Activated CD8-positive, alpha-beta memory T cell treated with anti-CD3 and anti-CD28 coated beads for 4 hours (primary cell): Measurements from ENCODE around the gene DOK7.

Source experiments
- DNase-seq, 2 donors: peaks; one replicate each; pipeline ENCODE4 v3.0.0-alpha.2; 2020; ENCODE audit warnings: low read depth in 2 of 2

The DOK7 gene

GRCh38 chr4:3463556-3464348, 646 bp downstream of the DOK7 start:
- no peak for DNase-seq

GRCh38 chr4:3464349-3464905, 1.3 kb downstream of the DOK7 start:
- no peak for DNase-seq

DNA sequence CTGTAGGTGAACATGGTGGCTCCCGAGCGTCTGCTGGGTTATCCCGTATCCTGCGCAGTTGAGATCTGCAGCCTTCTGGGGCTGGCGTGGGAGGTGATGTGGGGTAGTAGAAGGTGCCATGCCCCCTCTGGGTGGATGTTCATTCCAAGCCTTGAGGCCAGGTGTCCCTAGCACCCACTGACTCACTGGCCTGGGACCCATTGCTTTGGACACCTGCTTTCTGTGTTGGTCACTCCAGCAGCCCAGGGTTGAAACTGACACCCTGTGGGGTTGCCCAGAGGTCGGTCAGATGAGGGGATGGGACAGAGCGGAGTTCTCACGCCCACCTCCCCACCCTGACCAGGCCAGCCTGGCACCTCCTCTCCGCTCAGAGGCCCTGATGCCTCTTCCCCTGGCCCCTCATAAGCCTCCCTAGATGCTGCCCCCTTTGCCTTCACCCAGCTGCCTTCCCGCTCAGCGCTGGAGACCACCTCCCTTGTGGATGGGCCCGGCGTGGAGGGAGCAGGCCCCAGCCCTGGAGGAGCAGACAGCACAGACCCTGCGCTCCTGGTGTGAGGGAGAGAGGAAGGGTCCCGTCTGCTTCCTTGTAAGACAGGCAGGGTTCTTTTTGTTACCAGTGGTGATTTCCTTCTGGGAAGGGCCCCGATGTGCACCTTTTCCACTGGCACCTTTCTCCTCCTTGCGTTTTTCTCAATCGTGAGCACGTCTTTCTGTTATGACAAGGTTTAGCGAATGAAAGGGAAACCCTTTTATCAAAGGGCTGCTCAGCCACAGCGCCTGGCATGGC, 2.0 kb downstream of the DOK7 start:
- DNase-seq: no peak

GRCh38 chr4:3465698-3466671, 2.9 kb downstream of the DOK7 start:
- DNase-seq: no peak

GRCh38 chr4:3466691-3467600, 3.8 kb downstream of the DOK7 start:
- no peak for DNase-seq

DNA sequence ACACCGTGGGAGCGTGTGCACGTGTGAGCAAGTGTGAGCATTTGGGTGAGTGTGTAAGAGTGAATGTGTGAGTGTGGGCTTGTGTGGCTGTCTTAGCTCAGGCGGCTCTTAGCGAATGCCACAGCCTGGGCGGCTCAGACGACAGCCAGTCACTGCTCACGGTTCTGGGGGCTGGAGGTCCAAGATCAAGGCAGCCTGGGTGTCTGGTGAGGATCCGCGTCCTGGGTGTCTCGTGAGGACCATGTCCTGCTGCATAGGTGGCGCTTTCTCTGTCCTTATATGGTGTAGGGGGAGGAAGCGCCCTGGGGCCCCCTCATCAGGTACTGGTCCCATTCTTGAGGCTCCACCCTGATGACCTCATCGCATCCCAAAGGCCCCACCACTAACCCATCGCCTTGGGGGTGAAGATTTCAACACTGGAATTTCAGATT, 4.5 kb downstream of the DOK7 start:
- DNase-seq: no peak

- DNase-seq: no peak
These were observed 5.0 kb downstream of the DOK7 start for GRCh38 chr4:3468154-3468553.

DNA sequence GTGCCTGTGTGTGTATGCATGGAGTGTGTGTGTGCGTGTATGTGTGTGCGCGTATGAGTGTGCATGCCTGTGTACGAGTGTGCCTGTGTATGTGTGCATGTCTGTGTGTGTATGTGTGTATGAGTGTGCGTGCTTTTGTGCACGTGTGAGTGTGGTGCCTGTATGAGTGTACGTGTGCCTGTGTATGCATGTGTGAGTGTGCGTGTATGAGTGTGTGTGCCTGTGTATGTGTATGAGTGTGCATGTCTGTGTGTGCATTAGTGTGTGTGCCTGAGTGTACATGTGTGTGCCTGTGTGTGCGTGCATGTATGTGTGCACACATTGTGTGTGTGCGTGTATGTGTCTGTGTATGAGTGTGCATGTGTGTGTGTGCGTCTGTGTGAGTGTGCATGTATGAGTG, 5.7 kb downstream of the DOK7 start:
- DNase-seq: no peak

GRCh38 chr4:3469386-3470243, 6.5 kb downstream of the DOK7 start:
- DNase-seq: no peak

- no peak for DNase-seq
These were observed 7.4 kb downstream of the DOK7 start for GRCh38 chr4:3470244-3471097.

- DNase-seq: no peak
These were observed 8.1 kb downstream of the DOK7 start for GRCh38 chr4:3471098-3471760.

GRCh38 chr4:3471886-3472285, 8.8 kb downstream of the DOK7 start:
- no peak for DNase-seq

- no peak for DNase-seq
These were observed 9.5 kb downstream of the DOK7 start for GRCh38 chr4:3472411-3473141.

DNA sequence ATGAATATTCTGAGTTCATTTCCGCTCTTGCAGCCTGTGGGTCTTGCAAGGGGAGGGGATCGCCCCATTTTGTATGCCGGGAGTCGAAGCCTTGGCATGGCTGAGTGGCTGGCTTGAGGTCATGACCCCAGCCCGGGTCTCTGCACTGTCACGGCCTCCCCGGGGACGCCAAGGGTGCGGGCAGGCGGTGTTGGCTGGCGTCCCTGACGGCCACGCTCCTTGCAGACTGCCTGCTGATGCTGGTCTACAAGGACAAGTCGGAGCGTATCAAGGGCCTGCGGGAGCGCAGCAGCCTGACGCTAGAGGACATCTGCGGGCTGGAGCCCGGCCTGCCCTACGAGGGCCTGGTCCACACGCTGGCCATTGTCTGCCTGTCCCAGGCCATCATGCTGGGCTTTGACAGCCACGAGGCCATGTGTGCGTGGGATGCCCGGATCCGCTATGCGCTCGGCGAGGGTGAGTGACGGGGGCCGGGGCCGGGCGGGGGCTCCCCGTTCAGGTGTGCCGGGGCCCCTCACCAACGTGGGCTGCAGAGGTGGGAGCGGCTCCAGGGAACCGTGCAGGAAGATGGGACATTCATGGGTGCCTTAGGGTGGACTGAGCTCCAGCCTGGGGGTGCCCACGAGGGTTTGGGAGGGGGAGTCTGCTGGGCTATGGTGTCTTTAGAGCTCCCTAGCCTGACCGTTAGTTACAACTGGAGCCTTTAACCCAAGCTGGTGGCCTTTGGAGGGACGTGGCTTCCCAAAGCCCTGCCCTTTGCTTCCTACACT, 10.3 kb downstream of the DOK7 start:
- no peak for DNase-seq

DNA sequence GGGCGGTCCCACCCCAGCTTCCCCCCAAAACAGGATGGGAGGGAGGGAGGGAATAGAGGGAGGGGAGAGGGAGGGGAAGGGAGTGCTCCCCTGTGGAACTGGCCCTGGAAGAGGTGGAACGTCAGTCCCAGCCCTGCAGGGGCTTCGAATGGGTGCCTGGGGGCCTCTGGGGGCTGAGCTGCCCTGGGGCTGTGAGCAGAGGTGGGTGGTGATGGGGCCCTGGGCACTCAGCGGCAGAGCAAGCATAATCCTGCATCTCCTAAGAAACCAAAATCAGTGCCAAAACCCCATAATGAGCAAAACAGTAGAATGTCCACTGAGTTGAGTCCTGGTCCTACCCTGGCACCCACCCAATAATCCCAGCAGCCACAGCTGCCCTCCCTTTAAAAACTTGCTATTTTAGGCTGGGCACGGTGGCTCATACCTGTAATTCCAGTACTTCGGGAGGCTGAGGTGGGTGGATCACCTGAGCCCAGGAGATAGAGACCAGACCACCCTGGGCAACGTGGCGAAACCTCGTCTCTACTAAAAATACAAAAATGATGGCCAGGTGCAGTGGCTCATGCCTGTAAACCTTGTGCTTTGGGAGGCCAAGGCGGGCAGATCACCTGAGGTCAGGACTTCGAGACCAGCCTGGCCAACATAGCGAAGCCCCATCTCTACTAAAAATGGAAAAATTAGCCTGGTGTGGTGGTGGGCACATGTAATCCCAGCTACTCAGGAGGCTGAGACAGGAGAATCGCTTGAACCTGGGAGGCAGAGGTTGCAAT, 11.1 kb downstream of the DOK7 start:
- DNase-seq: no peak
